Measurements from ENCODE around the gene TMEM135. TPM values are rescaled to one million over a fixed set of nuclear protein-coding genes. Genes with fewer than 3 reads are reported as not detected.

Gene TMEM135
- total RNA-seq, 2 donors from 2014 or later, result 111 to 113 TPM

DNA sequence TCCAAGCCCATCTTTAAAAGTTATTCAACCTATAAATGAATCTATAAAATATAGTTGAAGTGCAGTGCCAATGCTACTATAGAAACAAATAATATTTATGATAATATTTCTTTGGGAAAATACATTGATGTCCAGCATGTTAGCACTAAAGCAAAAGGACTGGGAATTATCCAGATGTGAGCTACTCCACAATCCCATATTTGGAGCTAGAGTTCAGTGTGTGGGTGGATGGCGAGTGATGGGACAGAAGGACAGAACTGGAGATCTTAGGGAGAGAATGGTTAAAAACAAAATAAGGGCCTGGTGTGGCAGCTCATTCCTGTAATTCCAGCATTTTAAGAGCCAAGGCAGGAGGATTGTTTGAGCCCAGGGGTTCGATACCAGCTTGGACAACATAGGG, 216.8 kb downstream of the TMEM135 start:
- H3K9me3 ChIP-seq (ENCODE audit: control insufficient read depth, low read length), result no peaks in the 10 kb centered on the region
- no peak overlapping the region for H3K9ac ChIP-seq (ENCODE audit: extremely low read depth, low read length, poor library complexity, severe bottlenecking)
- H3K9me3 Mint-ChIP-seq, result no peaks in the 10 kb centered on the region
- no peak for TF ChIP-seq CTCF (conservative IDR thresholded peaks at IDR 0.05)
- H3K36me3 Mint-ChIP-seq (ENCODE audit: low read depth), result no peaks in the 10 kb centered on the region
- no peak overlapping the region for H3K27ac Mint-ChIP-seq
- H3K27ac ChIP-seq (ENCODE audit: low read depth, low read length), result no peak overlapping the region
- no peaks in the 10 kb centered on the region for H3K36me3 ChIP-seq (ENCODE audit: control insufficient read depth, insufficient read depth, low read length)
- H3K4me1 Mint-ChIP-seq, result peaks cover 2% of the 10 kb centered on the region
- no peaks in the 10 kb centered on the region for H3K27me3 Mint-ChIP-seq (ENCODE audit: insufficient read depth)
- no peak overlapping the region for H3K4me3 Mint-ChIP-seq
- no peaks in the 10 kb centered on the region for H3K4me1 ChIP-seq (ENCODE audit: control insufficient read depth, insufficient read depth, low read length)
- no peak overlapping the region for H3K4me3 ChIP-seq (ENCODE audit: low read length)
- WGBS, 2 experiments (ENCODE audit: insufficient coverage in 1 of 2, insufficient read length in 1 of 2), result 100% methylated on average over 2 of the region's 2 CpGs; no CpG with 5 or more reads in 1 of the 2 experiments
- H3K27me3 ChIP-seq (ENCODE audit: control insufficient read depth, insufficient read depth, low read length, poor library complexity, severe bottlenecking), result no peaks in the 10 kb centered on the region
- no peak for DNase-seq

- no peak overlapping the region for H3K27ac Mint-ChIP-seq
- H3K4me1 Mint-ChIP-seq, result peaks cover 6% of the 10 kb centered on the region
- Histone ChIP-seq H3K9ac (ENCODE audit: extremely low read depth, low read length, poor library complexity, severe bottlenecking) (no peak overlapping the region), H3K4me3 (ENCODE audit: low read length) (no peak overlapping the region), H3K27ac (ENCODE audit: low read depth, low read length) (no peak overlapping the region), H3K36me3 (ENCODE audit: control insufficient read depth, insufficient read depth, low read length) (no peaks in the 10 kb centered on the region), H3K4me1 (ENCODE audit: control insufficient read depth, insufficient read depth, low read length) (no peaks in the 10 kb centered on the region), H3K27me3 (ENCODE audit: control insufficient read depth, insufficient read depth, low read length, poor library complexity, severe bottlenecking) (no peaks in the 10 kb centered on the region), H3K9me3 (ENCODE audit: control insufficient read depth, low read length) (no peaks in the 10 kb centered on the region)
- DNase-seq, result no peak
- no peaks in the 10 kb centered on the region for H3K9me3 Mint-ChIP-seq
- H3K4me3 Mint-ChIP-seq, result no peak overlapping the region
- no peaks in the 10 kb centered on the region for H3K27me3 Mint-ChIP-seq (ENCODE audit: insufficient read depth)
- TF ChIP-seq CTCF (conservative IDR thresholded peaks at IDR 0.05), result no peak
- no peaks in the 10 kb centered on the region for H3K36me3 Mint-ChIP-seq (ENCODE audit: low read depth)
Measured at GRCh38 chr11:87255589-87255988, 217.9 kb downstream of the TMEM135 start.

GRCh38 chr11:87256694-87257340, 219.1 kb downstream of the TMEM135 start:
- no peak overlapping the region for H3K4me3 Mint-ChIP-seq

More at GRCh38 chr11:87256694-87257340, 219.1 kb downstream of the TMEM135 start:
- no peak for TF ChIP-seq CTCF (conservative IDR thresholded peaks at IDR 0.05)
- Mint-ChIP-seq H3K9me3 (no peaks in the 10 kb centered on the region), H3K4me1 (peaks cover 6% of the 10 kb centered on the region), H3K27me3 (ENCODE audit: insufficient read depth) (no peaks in the 10 kb centered on the region), H3K36me3 (ENCODE audit: low read depth) (no peaks in the 10 kb centered on the region), H3K27ac (no peak overlapping the region)
- Histone ChIP-seq H3K27me3 (ENCODE audit: control insufficient read depth, insufficient read depth, low read length, poor library complexity, severe bottlenecking) (no peaks in the 10 kb centered on the region), H3K27ac (ENCODE audit: low read depth, low read length) (no peak overlapping the region), H3K36me3 (ENCODE audit: control insufficient read depth, insufficient read depth, low read length) (no peaks in the 10 kb centered on the region), H3K4me1 (ENCODE audit: control insufficient read depth, insufficient read depth, low read length) (no peaks in the 10 kb centered on the region), H3K9me3 (ENCODE audit: control insufficient read depth, low read length) (no peaks in the 10 kb centered on the region), H3K9ac (ENCODE audit: extremely low read depth, low read length, poor library complexity, severe bottlenecking) (no peak overlapping the region), H3K4me3 (ENCODE audit: low read length) (no peak overlapping the region)
- DNase-seq, result no peak
- WGBS, 2 experiments (ENCODE audit: insufficient coverage in 1 of 2, insufficient read length in 1 of 2), result 100% methylated on average over 1 of the region's 1 CpG; no CpG with 5 or more reads in 1 of the 2 experiments

Data from endodermal cell (in vitro differentiated cells).